HG03025 (cell line): ENCODE data around the gene CCDC68.

Source experiments
- ATAC-seq: cut with Tn5 transposase; IDR thresholded peaks from one replicate; pipeline ENCODE4 v1.9.1; 2021; ENCODE audit warnings: mild to moderate bottlenecking, moderate library complexity; ENCODE audit not compliant: unreplicated experiment, low FRiP score

The CCDC68 gene

GRCh38 chr18:54926593-54927325 is 32.5 kb downstream of the CCDC68 start:
- ATAC-seq: no peak

DNA sequence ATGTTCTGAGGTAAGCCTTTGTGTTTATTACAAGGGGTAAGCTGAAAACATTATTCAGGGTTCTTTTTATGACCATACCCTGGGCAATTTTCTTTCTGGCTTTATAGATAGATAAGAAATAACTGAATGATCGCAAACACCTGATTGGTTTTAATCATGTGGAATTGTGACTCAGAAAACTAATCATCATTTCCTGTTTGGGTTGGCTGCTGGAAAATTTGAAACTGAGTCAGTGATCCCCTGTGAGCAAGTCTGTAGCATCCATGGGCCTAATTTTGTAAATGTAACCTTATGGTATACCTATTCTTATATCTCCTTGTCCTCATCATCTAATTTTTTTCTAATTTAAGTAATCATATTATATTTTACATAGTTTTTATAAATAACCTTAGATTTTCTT is 34.3 kb downstream of the CCDC68 start:
- ATAC-seq: no peak

DNA sequence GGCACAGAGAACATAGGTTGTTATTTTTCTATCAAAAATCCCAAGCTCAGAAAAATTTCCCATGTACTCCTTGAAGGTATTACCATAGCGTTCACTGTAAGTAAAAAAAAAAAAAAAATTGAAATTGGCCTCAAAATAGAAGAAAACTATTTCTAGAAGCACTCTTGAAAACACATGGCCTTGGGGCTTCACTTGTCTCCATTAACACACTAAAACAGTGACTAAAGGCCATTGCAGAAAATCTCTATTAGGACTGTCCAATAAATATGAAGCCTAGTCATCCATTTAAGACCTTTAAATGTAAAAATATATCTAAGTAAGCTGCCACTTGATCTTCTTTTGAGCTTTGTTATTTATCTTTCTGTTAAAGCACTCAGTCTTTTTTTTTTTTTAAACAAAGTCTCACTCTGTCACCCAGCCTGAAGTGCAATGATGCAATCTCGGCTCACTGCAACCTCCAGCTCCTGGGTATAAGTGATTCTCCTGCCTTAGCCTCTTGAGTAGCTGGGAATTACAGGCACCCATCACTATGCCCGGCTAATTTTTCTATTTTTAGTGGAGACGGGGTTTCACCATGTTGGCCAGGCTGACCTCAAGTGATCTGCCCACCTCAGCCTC is 35.8 kb downstream of the CCDC68 start:
- no peak for ATAC-seq

DNA sequence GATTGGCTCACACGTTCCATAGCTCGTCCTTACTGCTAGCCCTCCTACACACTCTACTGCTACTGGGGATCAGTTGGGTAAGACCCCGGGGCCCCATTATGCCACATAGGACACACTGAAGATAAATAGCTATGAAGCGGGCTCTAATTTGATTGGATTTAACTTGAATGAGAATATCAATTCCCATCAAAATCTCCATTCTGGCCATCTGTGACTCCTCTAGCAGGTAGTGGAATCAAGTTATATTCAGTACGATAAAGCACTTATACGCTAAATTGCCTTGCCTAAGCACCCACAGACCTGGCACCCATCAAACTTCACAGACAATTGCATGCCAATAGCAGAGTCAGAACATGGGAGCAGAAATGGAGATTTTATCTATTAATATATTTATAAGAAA is 39.8 kb downstream of the CCDC68 start:
- no peak for ATAC-seq

- ATAC-seq: no peak
Observed at GRCh38 chr18:54918060-54918459, 41.2 kb downstream of the CCDC68 start.

DNA sequence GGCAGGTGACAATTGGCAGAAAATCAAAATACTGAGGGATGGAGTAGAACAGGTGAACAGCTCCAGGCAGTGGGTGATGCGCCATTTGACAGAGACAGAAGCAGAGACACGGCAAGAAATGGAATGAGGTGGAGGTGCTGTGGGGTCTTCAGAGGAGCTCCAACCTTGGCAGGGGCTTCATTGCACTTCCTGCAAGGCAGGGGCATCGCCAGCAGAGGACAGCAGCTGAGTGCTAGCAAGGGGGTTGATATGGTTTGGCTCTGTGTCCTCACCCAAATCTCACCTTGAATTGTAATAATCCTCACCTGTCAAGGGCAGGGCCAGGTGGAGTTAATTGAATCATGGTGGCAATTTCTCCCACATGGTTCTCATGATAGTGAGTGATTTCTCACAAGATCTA is 42.8 kb downstream of the CCDC68 start:
- ATAC-seq: no peak

GRCh38 chr18:54914816-54915215 is 44.4 kb downstream of the CCDC68 start:
- ATAC-seq: no peak

DNA sequence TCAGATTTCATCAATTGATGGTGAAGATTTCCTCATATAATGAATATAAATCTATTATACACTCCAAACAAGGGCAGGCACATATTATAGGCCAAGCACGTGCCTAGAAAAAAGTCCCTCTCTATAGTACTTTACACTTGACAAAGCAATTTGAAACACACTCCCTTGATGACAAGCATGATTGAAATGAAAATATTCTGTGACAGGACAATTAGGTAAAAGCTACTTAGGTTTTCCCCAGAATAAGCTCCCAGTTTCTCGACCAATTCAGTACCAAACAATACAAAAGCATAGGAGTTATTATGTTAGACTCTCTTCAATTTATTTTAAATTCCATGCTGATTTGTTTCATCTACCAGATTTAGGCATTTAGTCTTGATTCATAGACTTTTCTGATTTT is 47.7 kb downstream of the CCDC68 start:
- ATAC-seq: no peak

DNA sequence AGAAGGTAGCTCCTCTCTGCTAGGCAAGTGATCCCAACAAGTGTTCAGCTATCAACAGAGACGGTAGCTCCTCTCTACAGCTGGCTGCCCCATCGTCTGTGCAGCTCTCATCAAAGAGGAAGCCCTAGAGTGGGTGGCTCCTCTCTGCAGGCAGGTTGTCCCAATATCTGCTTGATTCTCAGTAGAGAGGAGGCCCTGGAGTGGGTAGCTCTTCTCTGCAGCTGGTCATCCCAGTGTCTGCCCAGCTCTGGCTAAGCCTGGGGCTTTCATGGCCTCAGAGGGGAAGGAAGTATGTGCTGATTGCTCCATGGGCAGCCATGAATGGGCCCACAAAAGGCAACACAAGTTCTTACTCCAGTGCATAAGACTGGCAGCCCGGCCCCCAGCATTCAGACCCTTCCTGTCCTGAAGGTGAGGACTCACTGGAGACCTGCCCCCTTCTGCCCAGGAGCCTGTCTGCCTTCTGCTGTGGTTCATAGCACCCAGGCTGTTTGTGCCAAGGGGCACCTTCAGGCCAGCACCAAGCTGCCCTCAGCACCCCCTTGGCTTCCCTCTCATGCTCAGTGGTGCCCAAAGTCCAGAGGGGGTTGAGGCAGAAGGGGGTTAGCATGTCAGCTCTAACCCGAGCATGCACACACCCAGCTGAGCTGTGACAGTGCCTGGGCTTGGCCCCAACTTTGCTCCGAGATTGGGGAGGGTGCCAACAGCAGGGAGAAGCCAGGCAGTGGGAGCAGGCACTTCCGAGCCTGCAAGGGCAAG is 48.9 kb downstream of the CCDC68 start:
- ATAC-seq: no peak

- ATAC-seq: no peak
Observed at GRCh38 chr18:54909538-54909937, 49.7 kb downstream of the CCDC68 start.

GRCh38 chr18:54906331-54907185 is 52.7 kb downstream of the CCDC68 start:
- no peak for ATAC-seq

GRCh38 chr18:54905629-54906028 is 53.6 kb downstream of the CCDC68 start:
- no peak for ATAC-seq

DNA sequence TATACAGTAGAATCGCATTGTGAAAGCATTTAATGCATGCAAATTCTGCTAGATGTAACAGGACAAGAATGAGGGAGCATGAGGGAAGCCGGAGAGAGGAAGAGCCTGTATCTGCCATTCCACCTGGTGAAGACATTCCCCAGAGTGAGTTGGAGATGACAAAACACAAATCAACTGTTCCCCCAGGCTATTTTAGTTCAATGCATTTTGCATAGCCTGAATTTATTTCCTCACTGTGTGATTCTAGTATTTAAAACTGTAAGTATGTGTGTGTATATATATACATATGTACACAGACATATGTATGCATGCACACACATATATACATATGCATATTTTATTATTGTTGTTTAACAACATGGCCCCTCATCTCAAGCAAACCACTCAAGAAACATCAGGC is 54.7 kb downstream of the CCDC68 start:
- ATAC-seq: no peak

- ATAC-seq: no peak
Observed at GRCh38 chr18:54900290-54900689, 59.0 kb downstream of the CCDC68 start.

GRCh38 chr18:54899500-54899899 is 59.8 kb downstream of the CCDC68 start:
- no peak for ATAC-seq

- ATAC-seq: no peak
Observed at GRCh38 chr18:54888933-54889332, 70.3 kb downstream of the CCDC68 start.

DNA sequence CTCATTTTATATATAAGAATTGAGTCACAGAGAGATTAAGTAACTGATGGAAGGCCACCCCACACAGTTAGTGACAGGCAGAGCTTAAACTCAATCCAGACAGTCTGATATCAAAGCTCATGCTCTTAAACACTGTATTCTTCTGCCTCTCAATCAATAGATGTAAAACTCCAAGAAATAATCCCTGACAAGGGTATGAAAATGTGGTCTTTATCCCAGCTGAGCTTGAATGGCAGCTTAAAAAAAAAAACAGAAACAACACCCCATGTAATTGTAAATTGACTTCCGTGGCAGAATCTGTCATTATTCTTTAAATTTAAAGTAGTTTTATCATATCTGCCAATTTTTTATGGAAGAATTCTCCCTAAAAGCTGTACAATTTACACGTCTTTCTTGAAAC is 70.9 kb downstream of the CCDC68 start:
- ATAC-seq: no peak

DNA sequence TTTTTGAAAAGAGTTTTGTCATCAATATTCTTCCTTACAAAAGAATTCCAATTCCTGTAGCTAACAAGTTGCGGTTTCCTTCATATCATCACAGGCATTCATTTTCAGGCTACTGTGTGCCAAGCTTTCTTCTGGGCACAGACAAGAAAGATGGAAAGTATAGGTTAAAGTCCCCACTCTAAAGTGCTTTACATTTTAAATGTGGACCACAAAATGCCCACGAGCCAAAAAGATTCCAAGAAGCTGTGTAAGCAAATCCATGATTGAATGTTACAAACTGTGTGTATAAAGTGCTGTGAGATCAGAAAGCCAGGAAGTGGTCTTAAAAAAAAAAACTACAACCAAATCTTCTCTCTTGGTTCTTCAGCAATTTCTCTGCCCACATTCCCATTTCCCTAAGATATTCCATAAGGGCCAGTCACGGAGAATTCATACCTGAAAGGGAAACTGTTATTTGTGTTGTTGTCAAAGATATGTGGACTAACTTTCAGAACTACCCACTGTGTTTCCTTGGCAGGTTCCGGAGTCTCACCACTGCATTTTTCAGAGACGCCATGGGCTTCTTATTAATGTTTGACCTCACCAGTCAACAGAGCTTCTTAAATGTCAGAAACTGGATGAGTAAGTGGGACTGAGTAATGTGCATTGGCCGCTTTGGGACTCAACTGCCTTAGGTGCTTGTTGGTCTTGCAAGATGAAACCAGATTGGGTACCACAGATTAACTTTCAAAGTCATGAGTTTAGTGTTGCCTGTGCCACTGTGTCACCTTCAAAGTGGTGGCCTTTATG is 75.3 kb downstream of the CCDC68 start:
- ATAC-seq: no peak

- ATAC-seq: no peak
Observed at GRCh38 chr18:54882318-54882717, 76.9 kb downstream of the CCDC68 start.

DNA sequence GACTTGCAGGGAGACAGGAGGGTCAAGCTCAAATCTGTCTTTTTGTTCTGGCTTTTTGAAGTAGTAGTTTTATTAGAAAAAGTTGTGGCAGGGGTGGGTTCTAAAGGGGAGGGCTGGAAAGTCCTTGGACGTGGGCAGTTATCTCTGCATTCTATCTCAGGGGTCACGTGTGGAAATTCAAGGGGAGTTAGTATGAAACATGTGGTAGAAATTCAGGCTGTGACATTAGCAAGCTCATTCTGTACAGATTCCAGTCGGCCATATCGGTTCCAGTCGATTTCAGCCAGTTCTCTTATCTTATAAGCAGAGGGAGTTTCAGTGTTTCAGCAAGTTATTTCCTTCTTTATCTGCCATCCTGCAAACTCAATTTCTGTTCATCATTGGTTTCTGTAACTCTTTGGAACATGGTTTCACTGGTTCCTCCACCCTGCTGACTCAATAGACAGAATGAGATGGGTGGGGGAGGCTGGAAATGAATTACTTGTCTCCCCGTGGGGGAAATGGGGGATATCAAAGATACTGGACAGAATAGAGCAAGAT is 78.0 kb downstream of the CCDC68 start:
- no peak for ATAC-seq
